Fibroblast of mammary gland (primary cell): ENCODE data around the gene SEC23B.

Experiments used
- DNase-seq: peaks from one replicate; pipeline ENCODE4 v3.0.0-alpha.2; 2010; ENCODE audit warnings: low read depth
- H3K4me3 ChIP-seq: 2 replicates; pipeline ENCODE4 v1.5.1; 2011; ENCODE audit warnings: low read depth, mild to moderate bottlenecking, low read length, moderate library complexity; ENCODE audit not compliant: control insufficient read depth
- CTCF ChIP-seq: conservative IDR thresholded peaks from 2 replicates; pipeline ENCODE4 v1.5.1; 2011; ENCODE audit warnings: low read depth, low read length, inconsistent platforms; ENCODE audit not compliant: control insufficient read depth, insufficient read depth

SEC23B gene

GRCh38 chr20:18507218-18508191 lies at the start of gene SEC23B:
SEC23B (plus strand) TSS chr20:18507940; CDS start chr20:18510836, 2,896 bp downstream.
- no peak for TF ChIP-seq CTCF
- DNase-seq, result peak; percentile 97
- peak within 1 kb of the TSS; percentile 97 for H3K4me3 ChIP-seq

GRCh38 chr20:18465536-18466200 lies 42.1 kb upstream of the SEC23B start:
- DNase-seq, result no peak
- no peak for TF ChIP-seq CTCF
- H3K4me3 ChIP-seq, result no peak overlapping the region

- peak overlapping the region; percentile 81 for H3K4me3 ChIP-seq
- no peak for DNase-seq
- TF ChIP-seq CTCF, result no peak
Observed at GRCh38 chr20:18466574-18466893, 41.2 kb upstream of the SEC23B start.

- peak; percentile 94 for DNase-seq
- H3K4me3 ChIP-seq, result peak within 1 kb of the TSS; percentile 81
- no peak for TF ChIP-seq CTCF
Observed at GRCh38 chr20:18466894-18467730, 40.6 kb upstream of the SEC23B start, which contains the start of the genes DZANK1 and POLR3F. DZANK1 (minus strand) TSS chr20:18467030; CDS start chr20:18465358, 1,672 bp downstream. POLR3F (plus strand) TSS chr20:18467390; CDS start chr20:18467507, 117 bp downstream.

GRCh38 chr20:18477218-18477617 lies 30.5 kb upstream of the SEC23B start:
- DNase-seq, result no peak
- no peak for TF ChIP-seq CTCF
- H3K4me3 ChIP-seq, result no peak overlapping the region

- DNase-seq, result no peak
- no peak for TF ChIP-seq CTCF
- H3K4me3 ChIP-seq, result no peak overlapping the region
Observed at GRCh38 chr20:18477821-18478220, 29.9 kb upstream of the SEC23B start.
